Ectodermal cell (in vitro differentiated cells): ENCODE data around the gene MYL11.

Experiments used
- H3K27ac ChIP-seq: 2 replicates; pipeline ENCODE4 v1.7.0; 2013; ENCODE audit warnings: mild to moderate bottlenecking, low read depth, low read length; ENCODE audit not compliant: insufficient read depth, poor library complexity, severe bottlenecking
- H3K27me3 ChIP-seq: 2 replicates; pipeline ENCODE4 v1.7.0; 2013; ENCODE audit warnings: mild to moderate bottlenecking, low read length; ENCODE audit not compliant: insufficient read depth, control insufficient read depth, poor library complexity, severe bottlenecking
- H3K36me3 ChIP-seq: one replicate; pipeline ENCODE4 v1.7.0; 2013; ENCODE audit warnings: low read length; ENCODE audit not compliant: control insufficient read depth, insufficient read depth
- H3K4me1 ChIP-seq: one replicate; pipeline ENCODE4 v1.7.0; 2013; ENCODE audit warnings: low read length; ENCODE audit not compliant: control insufficient read depth, insufficient read depth
- H3K4me3 ChIP-seq: 2 replicates; pipeline ENCODE4 v1.7.0; 2013; ENCODE audit warnings: low read depth, low read length, control low read depth; ENCODE audit not compliant: insufficient read depth
- H3K9me3 ChIP-seq: 2 replicates; pipeline ENCODE4 v1.7.0; 2013; ENCODE audit warnings: mild to moderate bottlenecking, low read length, moderate library complexity; ENCODE audit not compliant: control insufficient read depth
- WGBS, 2 experiments: methylation state at CpG; one replicate each; pipeline ENCODE4 v1.1.7; 2013; ENCODE audit warnings: missing lambda C conversion rate in 2 of 2; 5-methylcytosine and 5-hydroxymethylcytosine counted together

Gene MYL11

DNA sequence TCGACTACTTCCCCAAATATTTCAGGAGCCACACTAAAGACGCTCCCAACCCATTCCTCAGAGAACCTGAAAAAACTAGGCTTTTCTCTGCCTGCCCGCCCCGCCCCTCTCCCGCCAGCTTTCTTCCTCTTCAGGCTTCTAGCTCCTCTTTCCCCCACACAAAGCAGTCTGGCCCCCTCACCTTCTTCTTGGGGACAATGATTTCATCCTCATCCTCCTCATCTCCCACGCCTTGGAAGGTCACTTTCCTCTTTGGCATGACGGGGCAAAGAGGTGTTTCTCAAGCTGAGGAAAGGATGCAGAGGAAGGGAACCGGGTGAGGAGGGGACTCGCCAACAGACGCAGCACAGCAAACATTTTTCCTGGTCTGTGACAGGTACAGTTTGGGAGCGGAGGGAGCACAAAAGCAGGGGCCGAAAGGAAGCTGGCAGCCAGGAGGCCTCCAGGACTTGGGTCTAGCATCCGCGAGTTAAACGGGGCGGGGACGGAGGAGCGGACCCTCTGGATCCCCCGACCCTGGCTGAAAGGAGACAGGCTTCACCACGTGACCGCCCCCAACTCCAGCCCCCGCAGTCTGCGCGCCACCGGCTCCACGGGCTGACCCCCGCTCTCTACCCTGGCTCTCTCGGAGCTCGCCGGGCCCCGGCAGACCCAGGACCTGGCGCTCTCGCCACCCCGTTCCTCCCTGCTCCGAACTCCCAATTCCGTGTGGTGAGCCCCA, 20.0 kb upstream of the MYL11 start:
- peak overlapping the region; percentile 97 for H3K4me3 ChIP-seq
- no peaks in the 10 kb centered on the region for H3K4me1 ChIP-seq
- H3K36me3 ChIP-seq = peaks cover 32% of the 10 kb centered on the region
- no peaks in the 10 kb centered on the region for H3K27me3 ChIP-seq
- peak overlapping the region; percentile 99 for H3K27ac ChIP-seq
- no peaks in the 10 kb centered on the region for H3K9me3 ChIP-seq
- WGBS, 2 experiments = 4 to 5% methylated on average over 36 of the region's 36 CpGs

DNA sequence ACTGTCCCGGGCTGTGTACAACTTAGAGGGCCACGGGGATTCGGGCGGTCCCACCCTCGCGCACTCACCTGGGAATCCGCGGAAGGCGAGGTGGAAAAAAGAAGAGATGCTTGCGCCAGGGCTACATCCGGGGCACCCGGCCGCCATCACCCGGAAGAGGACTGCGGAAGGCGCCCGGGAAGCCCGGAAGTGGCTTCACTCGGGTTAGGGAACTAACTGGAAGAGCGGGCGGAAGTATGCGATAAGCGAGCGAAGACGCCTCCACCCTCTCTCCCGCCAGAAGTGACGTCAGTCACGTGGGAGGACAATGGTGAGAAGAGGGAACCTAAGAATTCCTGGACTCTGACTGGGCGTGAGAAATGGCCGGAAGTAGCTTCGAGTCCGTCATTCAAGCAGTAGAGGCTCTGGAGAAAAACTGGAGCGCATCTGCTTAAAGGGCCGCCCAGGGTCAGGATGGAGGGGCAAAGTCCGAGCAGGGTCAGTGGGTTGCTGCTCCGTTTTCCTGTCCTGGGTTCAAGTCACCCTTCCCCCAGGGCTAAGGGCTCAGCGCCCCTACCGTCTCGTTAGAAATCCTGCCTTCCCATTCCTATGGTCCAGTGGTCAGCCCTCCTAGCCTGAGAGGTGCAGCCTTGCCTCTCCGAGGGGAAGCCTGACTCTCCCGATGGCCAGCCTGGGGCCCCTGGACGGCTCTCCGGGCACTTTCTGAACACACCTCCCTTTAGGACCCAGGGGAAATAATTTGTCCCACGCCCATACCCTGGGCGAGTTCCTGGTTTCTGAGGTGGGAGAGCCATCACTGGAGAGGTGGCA, 19.3 kb upstream of the MYL11 start, which contains the start of gene CD2BP2:
Gene CD2BP2 (minus strand): TSS at position 165 of the 810 bp plus-strand sequence. CDS start 627 bp downstream, outside the sequence.
- peak within 1 kb of the TSS; percentile 97 for H3K4me3 ChIP-seq
- H3K9me3 ChIP-seq = no peaks in the 10 kb centered on the region
- WGBS, 2 experiments = 0% methylated on average over 45 of the region's 45 CpGs
- H3K36me3 ChIP-seq = peaks cover 32% of the 10 kb centered on the region
- H3K27me3 ChIP-seq = no peaks in the 10 kb centered on the region
- H3K27ac ChIP-seq = peak within 1 kb of the TSS; percentile 99
- H3K4me1 ChIP-seq = no peaks in the 10 kb centered on the region

DNA sequence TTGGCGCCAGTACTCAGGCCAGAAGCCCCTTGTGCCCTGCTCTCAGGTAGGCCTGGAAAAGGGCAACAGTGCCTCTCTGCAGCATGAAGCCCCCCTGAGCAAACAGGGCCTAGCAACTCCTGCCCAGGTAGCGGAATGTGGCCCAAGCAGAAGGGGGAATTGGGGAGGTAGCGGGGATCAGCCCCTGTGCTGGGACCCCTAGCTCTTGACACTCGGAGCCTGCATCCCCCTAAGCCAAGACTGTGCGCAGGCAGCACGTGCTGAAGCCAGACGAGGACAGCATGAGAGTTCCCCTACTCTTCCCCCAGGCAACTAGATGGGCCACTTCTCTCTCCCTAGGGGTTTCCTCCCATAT, 18.7 kb upstream of the MYL11 start:
- peak overlapping the region; percentile 99 for H3K27ac ChIP-seq
- H3K36me3 ChIP-seq = peaks cover 29% of the 10 kb centered on the region
- WGBS, 2 experiments = 52 to 57% methylated on average over 7 of the region's 7 CpGs
- no peaks in the 10 kb centered on the region for H3K27me3 ChIP-seq
- H3K4me1 ChIP-seq = no peaks in the 10 kb centered on the region
- peak overlapping the region; percentile 97 for H3K4me3 ChIP-seq
- no peaks in the 10 kb centered on the region for H3K9me3 ChIP-seq

DNA sequence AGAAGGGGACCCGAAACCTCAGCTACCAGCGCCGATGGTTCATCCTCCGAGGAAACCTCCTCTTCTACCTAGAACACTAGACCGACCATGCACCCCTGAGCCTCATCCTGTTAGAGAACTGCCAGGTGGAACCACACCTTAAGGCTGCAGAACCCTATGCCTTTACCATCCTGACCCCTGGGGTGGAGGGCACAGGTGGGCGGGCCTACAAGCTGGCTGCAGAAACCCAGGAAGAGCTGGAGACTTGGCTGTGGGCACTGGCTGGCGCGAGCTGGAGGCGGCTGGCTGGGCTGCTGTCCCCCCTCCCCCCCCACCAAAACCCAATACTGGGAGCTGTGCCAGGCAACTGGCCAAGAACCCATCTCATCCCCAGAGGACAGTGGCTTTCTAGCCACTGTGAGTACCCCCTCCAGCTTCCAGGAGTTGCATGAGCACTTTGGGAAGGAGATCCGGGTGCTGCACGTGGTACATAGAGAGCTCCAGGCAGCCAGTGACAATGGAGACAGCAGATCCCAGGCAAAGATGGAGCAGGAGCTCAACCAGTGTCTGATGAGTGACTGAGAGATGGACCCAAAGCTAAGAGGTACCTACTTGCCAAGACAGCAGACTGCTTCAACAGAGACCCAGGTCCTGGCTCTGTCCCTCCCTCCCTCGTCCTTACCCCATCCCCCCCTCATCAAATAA, 18.1 kb upstream of the MYL11 start:
- Histone ChIP-seq H3K27me3 (no peaks in the 10 kb centered on the region), H3K27ac (no peak overlapping the region), H3K4me1 (no peaks in the 10 kb centered on the region), H3K36me3 (peaks cover 23% of the 10 kb centered on the region), H3K4me3 (peak overlapping the region; percentile 97), H3K9me3 (no peaks in the 10 kb centered on the region)
- WGBS, 2 experiments = 92 to 94% methylated on average over 12 of the region's 12 CpGs

DNA sequence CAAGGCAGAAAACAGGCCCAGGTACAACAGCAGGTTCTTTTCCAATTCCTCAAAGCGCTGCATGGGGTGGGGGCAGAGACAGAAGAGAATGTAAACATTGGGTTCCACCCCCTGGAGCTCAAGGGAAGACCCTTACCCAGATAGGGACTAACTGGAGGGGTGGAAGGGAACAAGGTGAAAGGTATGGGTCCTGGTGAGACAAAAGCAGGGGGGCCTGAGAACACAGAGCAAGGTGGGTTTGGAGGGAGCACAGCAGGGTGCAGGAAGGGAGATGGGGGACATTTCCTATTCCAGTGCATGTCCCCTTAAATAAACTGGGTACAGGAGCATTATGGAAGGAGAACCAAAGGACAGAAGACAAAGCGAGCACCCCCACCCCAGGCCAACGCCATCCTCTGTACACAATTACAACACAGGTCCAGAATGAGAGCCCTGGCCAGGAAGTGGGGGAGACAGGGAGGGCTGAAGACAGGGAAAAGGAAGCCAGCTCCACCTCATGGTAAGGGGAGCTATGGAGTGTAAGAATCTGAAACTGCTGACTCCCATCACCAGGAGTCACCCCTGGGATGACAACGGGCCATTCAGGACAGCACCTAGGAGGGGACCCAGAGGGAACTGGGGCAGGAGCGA, 17.4 kb upstream of the MYL11 start:
- no peak overlapping the region for H3K4me3 ChIP-seq
- no peaks in the 10 kb centered on the region for H3K9me3 ChIP-seq
- H3K4me1 ChIP-seq = no peaks in the 10 kb centered on the region
- H3K27me3 ChIP-seq = no peaks in the 10 kb centered on the region
- H3K27ac ChIP-seq = no peak overlapping the region
- H3K36me3 ChIP-seq = peaks cover 17% of the 10 kb centered on the region
- 91 to 94% methylated on average over 5 of the region's 5 CpGs for WGBS, 2 experiments

DNA sequence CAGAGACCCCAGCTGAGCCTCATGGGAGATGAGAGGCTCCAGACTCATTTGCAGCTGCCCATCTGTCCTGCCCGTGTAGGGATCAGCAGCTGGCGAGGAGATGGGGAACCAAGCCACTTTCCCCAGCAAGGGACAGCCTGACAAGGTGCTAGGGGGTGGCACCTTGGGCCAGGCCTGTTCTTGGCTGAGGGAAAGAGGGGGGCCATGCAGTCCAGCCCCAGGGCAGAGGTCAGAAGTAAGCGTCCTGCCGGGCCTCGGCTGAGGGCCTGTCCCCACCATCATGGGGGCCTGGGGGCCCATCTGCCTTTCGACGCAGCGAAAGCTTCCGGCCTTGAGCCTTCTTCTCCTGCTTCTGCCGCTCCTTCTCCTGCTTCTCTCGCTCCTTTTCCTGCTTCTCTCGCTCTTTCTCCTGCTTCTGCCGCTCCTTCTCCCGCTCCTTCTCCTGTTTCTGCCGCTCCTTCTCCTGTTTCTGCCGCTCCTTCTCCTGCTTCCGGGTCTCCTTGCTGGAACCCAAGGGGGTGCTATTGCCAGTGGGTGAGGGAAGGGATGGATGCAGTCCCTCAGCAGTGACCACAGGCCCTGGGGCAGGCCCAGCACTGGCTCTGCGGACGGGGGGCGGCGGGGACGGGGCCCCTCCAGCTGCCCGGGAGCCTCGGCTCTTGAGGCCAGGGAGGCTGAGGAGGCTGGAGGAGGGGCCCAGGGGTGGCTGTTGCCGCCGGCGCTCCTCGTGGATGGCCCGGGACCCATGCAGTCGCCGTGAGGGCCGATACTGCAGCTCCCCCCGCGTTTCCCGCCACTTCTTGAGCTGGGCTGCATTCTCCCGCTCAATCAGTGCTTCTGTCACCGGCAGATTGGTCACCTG, 16.7 kb upstream of the MYL11 start:
- H3K4me1 ChIP-seq = no peaks in the 10 kb centered on the region
- WGBS, 2 experiments = 93 to 94% methylated on average over 37 of the region's 37 CpGs
- no peak overlapping the region for H3K27ac ChIP-seq
- peaks cover 9% of the 10 kb centered on the region for H3K36me3 ChIP-seq
- no peak overlapping the region for H3K4me3 ChIP-seq
- H3K27me3 ChIP-seq = no peaks in the 10 kb centered on the region
- H3K9me3 ChIP-seq = no peaks in the 10 kb centered on the region

DNA sequence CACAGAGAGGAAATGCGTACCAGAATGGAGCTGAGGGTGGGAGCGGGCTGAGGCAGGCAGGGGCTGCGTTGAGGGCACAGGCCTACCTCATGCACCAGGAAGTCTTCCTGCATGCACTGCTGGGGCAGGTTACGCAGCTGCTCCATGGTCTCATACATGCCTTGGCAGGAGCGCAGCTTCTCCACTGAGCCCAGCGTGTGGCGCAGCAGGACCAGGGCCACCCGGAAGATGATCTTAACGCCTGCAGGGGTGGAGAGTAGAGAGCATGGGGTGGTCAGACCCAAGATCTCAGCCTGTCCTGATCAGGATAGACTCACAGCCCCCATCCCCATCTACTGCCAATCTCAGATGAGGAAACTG, 16.0 kb upstream of the MYL11 start:
- 92 to 95% methylated on average over 9 of the region's 9 CpGs for WGBS, 2 experiments
- no peaks in the 10 kb centered on the region for H3K27me3 ChIP-seq
- no peaks in the 10 kb centered on the region for H3K9me3 ChIP-seq
- H3K36me3 ChIP-seq = peaks cover 3% of the 10 kb centered on the region
- no peak overlapping the region for H3K27ac ChIP-seq
- H3K4me1 ChIP-seq = no peaks in the 10 kb centered on the region
- H3K4me3 ChIP-seq = no peak overlapping the region

DNA sequence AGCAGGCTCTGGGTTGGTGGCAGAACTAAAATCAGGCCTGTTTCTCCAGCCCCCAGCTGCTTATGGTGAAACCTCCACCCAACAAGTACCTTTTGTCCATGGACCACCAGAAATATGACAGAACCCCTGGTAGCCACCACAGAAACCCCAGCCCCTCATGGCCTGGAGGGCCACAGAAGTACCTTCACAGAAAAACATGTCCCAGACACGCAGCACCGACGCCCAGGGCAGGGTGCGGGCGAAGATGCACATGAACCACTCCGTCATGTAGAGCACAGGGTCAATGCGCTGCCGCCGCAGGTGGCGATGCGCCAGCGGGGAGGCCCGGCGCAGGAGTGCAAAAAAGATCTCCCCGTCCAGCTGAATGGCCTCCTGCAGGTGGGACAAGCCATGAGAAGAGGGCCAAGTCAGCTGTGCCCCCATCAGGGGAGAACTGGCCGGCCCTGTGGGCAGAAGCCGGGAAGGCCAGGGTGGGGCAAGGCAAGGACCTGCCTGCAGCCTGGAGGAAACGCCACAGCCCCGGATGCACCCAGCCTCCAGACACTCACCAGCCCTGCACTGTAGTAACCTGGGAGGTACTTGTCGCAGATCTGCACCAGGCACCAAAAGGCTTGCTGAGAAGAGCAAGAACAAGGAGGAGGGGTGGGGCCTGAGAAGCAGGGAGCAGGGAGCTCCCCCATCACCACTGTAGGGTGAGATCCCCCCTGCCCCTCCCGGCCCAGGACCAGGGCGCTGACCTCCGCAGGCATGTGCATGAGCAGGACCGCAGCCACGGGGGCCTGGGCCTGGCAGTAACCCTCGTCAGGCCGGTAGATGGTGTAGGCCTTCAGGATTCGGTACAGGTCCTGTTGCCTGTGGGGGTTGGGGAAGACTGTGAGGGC, 15.4 kb upstream of the MYL11 start:
- H3K4me3 ChIP-seq = no peak overlapping the region
- H3K27ac ChIP-seq = no peak overlapping the region
- 93 to 94% methylated on average over 28 of the region's 28 CpGs for WGBS, 2 experiments
- no peaks in the 10 kb centered on the region for H3K9me3 ChIP-seq
- H3K36me3 ChIP-seq = no peaks in the 10 kb centered on the region
- H3K27me3 ChIP-seq = no peaks in the 10 kb centered on the region
- no peaks in the 10 kb centered on the region for H3K4me1 ChIP-seq

DNA sequence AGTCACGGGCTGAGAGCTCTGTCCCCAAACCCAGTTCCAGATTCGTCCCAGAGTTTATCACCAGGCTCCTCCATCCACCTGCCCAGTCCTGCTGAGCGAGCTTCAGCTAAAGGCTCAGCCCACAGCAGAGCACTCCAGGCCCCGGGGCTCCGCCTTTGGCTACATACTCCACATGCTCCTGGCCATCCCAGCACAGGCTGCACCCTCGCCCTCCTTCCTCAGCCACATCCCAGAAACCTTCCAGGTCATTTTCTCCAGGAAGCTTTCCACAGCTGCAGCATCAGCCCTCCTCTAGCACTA, 14.8 kb upstream of the MYL11 start:
- WGBS, 2 experiments = 79% methylated on average over 6 of the region's 6 CpGs
- H3K36me3 ChIP-seq = peaks cover 2% of the 10 kb centered on the region

More for the DNA sequence above, 14.8 kb upstream of the MYL11 start:
- Histone ChIP-seq H3K27me3 (no peaks in the 10 kb centered on the region), H3K4me1 (no peaks in the 10 kb centered on the region), H3K27ac (no peak overlapping the region), H3K4me3 (no peak overlapping the region), H3K9me3 (no peaks in the 10 kb centered on the region)
